Lower leg skin (tissue), 4 donors: Measurements from ENCODE around the gene CYB561A3. TPM values are rescaled to one million over a fixed set of nuclear protein-coding genes. Genes with fewer than 3 reads are reported as not detected.

Source experiments
- DNase-seq, 2 donors: peaks; one replicate each; pipeline ENCODE4 v3.0.0-alpha.2; 2019; ENCODE audit warnings: low spot score in 2 of 2
- H3K4me3 ChIP-seq: fragments of 200-600 bp; sonication (generic); 2 replicates; pipeline ENCODE4 v1.5.1; 2017; ENCODE audit warnings: mild to moderate bottlenecking, low read depth; ENCODE audit not compliant: poor library complexity, severe bottlenecking
- POLR2A ChIP-seq, 2 donors: fragments of 450-650 bp; IDR thresholded peaks; one replicate each; pipeline ENCODE4 v1.6.1; 2016 to 2017; ENCODE audit warnings: antibody characterized with exemption in 2 of 2, mild to moderate bottlenecking in 1 of 2, moderate library complexity in 1 of 2
- WGBS, 2 donors: methylation state at CpG; one replicate each; pipeline ENCODE4 v1.1.5; 2018; 5-methylcytosine and 5-hydroxymethylcytosine counted together
- intact Hi-C: fragments of 100-400 bp; cut with DNase I; formaldehyde crosslinking; loops from one replicate; pipeline ENCODE4 v1.15.0; 2023; ENCODE audit warnings: low total_unique reads
- total RNA-seq, 4 donors: library from RNA; depleted of rRNA; stranded (reverse); fragments of >200 nt; gene quantifications; one replicate each; pipeline ENCODE4 v1.1.0, GENCODE V29; 2016
- TF ChIP-seq, protein P1 (sequence below), 3 donors: fragments of 450-650 bp; IDR thresholded peaks; one replicate each; pipeline ENCODE4 v1.5.1; 2016; ENCODE audit warnings: antibody characterized with exemption in 3 of 3, mild to moderate bottlenecking in 3 of 3, moderate library complexity in 2 of 3

The CYB561A3 gene
- total RNA-seq, 4 donors from 2014 or later, result 55.7 to 102 (median 76.8) TPM

GRCh38 chr11:61380884-61381283 lies 19.2 kb upstream of the CYB561A3 start:
- intact Hi-C loops, result loop anchor here (10.0 kb wide), 1 partner anchor 126 kb away; no protein-coding TSS in a partner anchor
- TF ChIP-seq, protein P1, sequence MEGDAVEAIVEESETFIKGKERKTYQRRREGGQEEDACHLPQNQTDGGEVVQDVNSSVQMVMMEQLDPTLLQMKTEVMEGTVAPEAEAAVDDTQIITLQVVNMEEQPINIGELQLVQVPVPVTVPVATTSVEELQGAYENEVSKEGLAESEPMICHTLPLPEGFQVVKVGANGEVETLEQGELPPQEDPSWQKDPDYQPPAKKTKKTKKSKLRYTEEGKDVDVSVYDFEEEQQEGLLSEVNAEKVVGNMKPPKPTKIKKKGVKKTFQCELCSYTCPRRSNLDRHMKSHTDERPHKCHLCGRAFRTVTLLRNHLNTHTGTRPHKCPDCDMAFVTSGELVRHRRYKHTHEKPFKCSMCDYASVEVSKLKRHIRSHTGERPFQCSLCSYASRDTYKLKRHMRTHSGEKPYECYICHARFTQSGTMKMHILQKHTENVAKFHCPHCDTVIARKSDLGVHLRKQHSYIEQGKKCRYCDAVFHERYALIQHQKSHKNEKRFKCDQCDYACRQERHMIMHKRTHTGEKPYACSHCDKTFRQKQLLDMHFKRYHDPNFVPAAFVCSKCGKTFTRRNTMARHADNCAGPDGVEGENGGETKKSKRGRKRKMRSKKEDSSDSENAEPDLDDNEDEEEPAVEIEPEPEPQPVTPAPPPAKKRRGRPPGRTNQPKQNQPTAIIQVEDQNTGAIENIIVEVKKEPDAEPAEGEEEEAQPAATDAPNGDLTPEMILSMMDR (IDR thresholded peaks at IDR 0.05), result no peak
- no peak for TF ChIP-seq POLR2A (IDR thresholded peaks at IDR 0.05)
- no peak overlapping the region for H3K4me3 ChIP-seq
- 93 to 94% methylated on average over 9 of the region's 9 CpGs for WGBS, 2 donors
- no peak for DNase-seq

DNA sequence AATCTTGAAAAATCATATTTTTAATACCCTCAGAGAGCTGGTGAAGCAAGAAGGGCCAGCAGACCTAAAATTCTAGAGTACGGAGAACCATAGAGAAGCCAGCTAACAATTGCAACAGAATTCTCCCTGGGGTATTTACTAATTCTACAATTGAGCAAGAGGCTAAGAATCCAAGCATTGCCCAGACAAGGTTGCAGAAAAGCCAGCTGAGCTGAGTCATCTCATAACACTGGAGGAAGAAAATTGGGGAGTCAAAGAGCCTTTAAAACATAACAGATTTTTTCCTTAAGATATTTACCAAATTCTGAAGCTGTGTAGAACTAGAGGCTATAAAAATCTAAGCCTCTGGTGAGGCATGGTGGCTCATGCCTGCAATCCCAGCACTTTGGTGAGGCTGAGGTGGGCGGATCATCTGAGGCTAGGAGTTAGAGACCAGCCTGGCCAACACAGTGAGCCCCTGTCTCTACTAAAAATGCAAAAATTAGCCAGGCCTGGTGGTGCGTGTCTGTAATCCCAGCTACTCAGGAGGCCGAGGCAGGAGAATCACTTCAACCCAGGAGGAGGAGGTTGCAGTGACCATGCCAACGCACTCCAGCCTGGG lies 17.1 kb upstream of the CYB561A3 start:
- intact Hi-C loops, result no loop called here
- 41 to 51% methylated on average over 5 of the region's 5 CpGs for WGBS, 2 donors
- TF ChIP-seq POLR2A (IDR thresholded peaks at IDR 0.05), result no peak
- TF ChIP-seq, protein P1 (IDR thresholded peaks at IDR 0.05), result no peak
- peak in 1 of 2 donors; percentile 67 for DNase-seq
- no peak overlapping the region for H3K4me3 ChIP-seq

GRCh38 chr11:61377461-61378160 lies 15.9 kb upstream of the CYB561A3 start:
- no peak for DNase-seq
- TF ChIP-seq, protein P1 (IDR thresholded peaks at IDR 0.05), result no peak
- TF ChIP-seq POLR2A (IDR thresholded peaks at IDR 0.05), result no peak
- H3K4me3 ChIP-seq, result no peak overlapping the region
- WGBS, 2 donors, result 76 to 80% methylated on average over 6 of the region's 6 CpGs
- intact Hi-C loops, result no loop called here

GRCh38 chr11:61375761-61376108 lies 14.1 kb upstream of the CYB561A3 start:
- intact Hi-C loops, result no loop called here

DNA sequence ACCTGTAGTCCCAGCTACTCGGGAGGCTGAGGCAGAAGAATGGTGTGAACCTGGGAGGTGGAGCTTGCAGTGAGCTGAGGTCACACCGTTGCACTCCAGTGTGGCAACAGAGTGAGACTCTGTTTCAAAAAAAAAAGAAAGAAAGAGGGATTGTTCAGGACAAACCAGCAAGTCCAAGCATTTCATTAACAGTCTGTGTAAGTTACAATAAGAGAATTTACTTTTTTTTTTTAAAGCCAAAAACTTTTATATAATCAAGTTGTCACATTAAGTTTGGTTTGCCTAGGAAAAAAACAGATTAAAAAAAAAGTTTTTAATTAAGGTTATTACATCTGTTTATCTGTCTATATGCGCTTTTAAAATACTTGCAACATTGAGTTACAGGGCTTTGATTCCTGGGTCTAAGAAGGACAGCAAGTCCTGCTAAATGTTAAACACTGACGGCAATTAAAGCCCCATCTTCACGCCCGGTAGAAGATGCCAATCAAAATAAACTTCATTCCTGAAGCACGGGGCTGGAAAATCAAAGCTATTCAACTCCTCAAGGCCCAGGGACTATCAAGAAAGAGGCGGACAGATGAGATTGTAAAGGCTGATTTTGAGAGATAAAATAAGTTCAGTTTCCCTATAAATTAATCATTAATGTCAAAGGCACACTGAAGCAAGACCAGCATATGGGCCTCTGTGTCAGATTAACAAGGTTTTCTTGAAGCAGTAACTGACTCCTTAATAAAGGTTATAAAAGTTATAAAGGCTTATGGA lies 11.2 kb upstream of the CYB561A3 start:
- H3K4me3 ChIP-seq, result no peak overlapping the region
- WGBS, 2 donors, result 82 to 85% methylated on average over 8 of the region's 8 CpGs
- DNase-seq, result no peak
- intact Hi-C loops, result no loop called here
- TF ChIP-seq, protein P1 (IDR thresholded peaks at IDR 0.05), result no peak
- no peak for TF ChIP-seq POLR2A (IDR thresholded peaks at IDR 0.05)

More at GRCh38 chr11:61375761-61376108, 14.1 kb upstream of the CYB561A3 start:
- 58 to 74% methylated on average over 6 of the region's 6 CpGs for WGBS, 2 donors
- no peak overlapping the region for H3K4me3 ChIP-seq
- no peak for DNase-seq
- no peak for TF ChIP-seq POLR2A (IDR thresholded peaks at IDR 0.05)
- TF ChIP-seq, protein P1 (IDR thresholded peaks at IDR 0.05), result no peak
